ENCODE measurements around the gene CYP19A1. TPM values are rescaled to one million over a fixed set of nuclear protein-coding genes. Genes with fewer than 3 reads are reported as not detected.

The CYP19A1 gene
- total and polyA plus RNA-seq, 3 donors from 2014 or later: 2.8 to 29.0 (median 3.3) TPM

- DNase-seq: no peak
- TF ChIP-seq POLR2A (IDR thresholded peaks at IDR 0.05) (no peak), CTCF (IDR thresholded peaks at IDR 0.05) (no peak)
- Histone ChIP-seq H3K9me3 (no peaks in the 10 kb centered on the region), H3K4me1 (peaks cover 18% of the 10 kb centered on the region), H3K27ac (no peak overlapping the region), H3K36me3 (ENCODE audit: low read depth, missing control alignments) (no peaks in the 10 kb centered on the region), H3K4me3 (no peak overlapping the region), H3K27me3 (no peaks in the 10 kb centered on the region)
- 78 to 95% methylated on average over 2 of the region's 2 CpGs for WGBS, 2 donors
- intact Hi-C loops (cut with DNase I; ENCODE audit: low total_unique reads): no loop called here
Observed at GRCh38 chr15:51319539-51319938, 18.9 kb downstream of the CYP19A1 start.

- 67 to 81% methylated on average over 7 of the region's 7 CpGs for WGBS, 2 donors
- Histone ChIP-seq H3K4me1 (peaks cover 18% of the 10 kb centered on the region), H3K9me3 (no peaks in the 10 kb centered on the region), H3K27ac (no peak overlapping the region), H3K27me3 (no peaks in the 10 kb centered on the region), H3K4me3 (no peak overlapping the region), H3K36me3 (ENCODE audit: low read depth, missing control alignments) (no peaks in the 10 kb centered on the region)
- DNase-seq: no peak
- TF ChIP-seq POLR2A (IDR thresholded peaks at IDR 0.05): no peak
- TF ChIP-seq CTCF (IDR thresholded peaks at IDR 0.05): no peak
- intact Hi-C loops (cut with DNase I; ENCODE audit: low total_unique reads): no loop called here
Observed at GRCh38 chr15:51318382-51319150, 19.8 kb downstream of the CYP19A1 start.

- H3K36me3 ChIP-seq (ENCODE audit: low read depth, missing control alignments): no peaks in the 10 kb centered on the region
- TF ChIP-seq CTCF (IDR thresholded peaks at IDR 0.05): no peak
- no peak for TF ChIP-seq POLR2A (IDR thresholded peaks at IDR 0.05)
- no peak overlapping the region for H3K4me3 ChIP-seq
- DNase-seq: no peak
- peaks cover 5% of the 10 kb centered on the region for H3K4me1 ChIP-seq
- intact Hi-C loops (cut with DNase I; ENCODE audit: low total_unique reads): no loop called here
- H3K27me3 ChIP-seq: no peaks in the 10 kb centered on the region
- no peaks in the 10 kb centered on the region for H3K9me3 ChIP-seq
- H3K27ac ChIP-seq: no peak overlapping the region
- 94 to 100% methylated on average over 1 of the region's 1 CpG for WGBS, 2 donors
Observed at GRCh38 chr15:51316636-51317035, 21.8 kb downstream of the CYP19A1 start.

- intact Hi-C loops (cut with DNase I; ENCODE audit: low total_unique reads): no loop called here
- 89 to 90% methylated on average over 7 of the region's 7 CpGs for WGBS, 2 donors
- TF ChIP-seq CTCF (IDR thresholded peaks at IDR 0.05): no peak
- no peak for TF ChIP-seq POLR2A (IDR thresholded peaks at IDR 0.05)
- Histone ChIP-seq H3K4me3 (no peak overlapping the region), H3K4me1 (peaks cover 5% of the 10 kb centered on the region), H3K27ac (no peak overlapping the region), H3K27me3 (no peaks in the 10 kb centered on the region), H3K36me3 (ENCODE audit: low read depth, missing control alignments) (no peaks in the 10 kb centered on the region), H3K9me3 (no peaks in the 10 kb centered on the region)
- no peak for DNase-seq
Observed at GRCh38 chr15:51315726-51316125, 22.7 kb downstream of the CYP19A1 start.
